ENCODE measurements around the gene SUFU.

- no peak for TF ChIP-seq POLR2A (IDR thresholded peaks at IDR 0.05)
- TF ChIP-seq CTCF (IDR thresholded peaks at IDR 0.05) = no peak
These were observed 97.0 kb downstream of the SUFU start for GRCh38 chr10:102600816-102601215.
